ENCODE measurements around the gene ZMYND19.
"Not testable (repeated sequence)": the region's sequence is repeated elsewhere in the genome, so short reads cannot be mapped to it uniquely, and the experiment has no call there.

The ZMYND19 gene

DNA sequence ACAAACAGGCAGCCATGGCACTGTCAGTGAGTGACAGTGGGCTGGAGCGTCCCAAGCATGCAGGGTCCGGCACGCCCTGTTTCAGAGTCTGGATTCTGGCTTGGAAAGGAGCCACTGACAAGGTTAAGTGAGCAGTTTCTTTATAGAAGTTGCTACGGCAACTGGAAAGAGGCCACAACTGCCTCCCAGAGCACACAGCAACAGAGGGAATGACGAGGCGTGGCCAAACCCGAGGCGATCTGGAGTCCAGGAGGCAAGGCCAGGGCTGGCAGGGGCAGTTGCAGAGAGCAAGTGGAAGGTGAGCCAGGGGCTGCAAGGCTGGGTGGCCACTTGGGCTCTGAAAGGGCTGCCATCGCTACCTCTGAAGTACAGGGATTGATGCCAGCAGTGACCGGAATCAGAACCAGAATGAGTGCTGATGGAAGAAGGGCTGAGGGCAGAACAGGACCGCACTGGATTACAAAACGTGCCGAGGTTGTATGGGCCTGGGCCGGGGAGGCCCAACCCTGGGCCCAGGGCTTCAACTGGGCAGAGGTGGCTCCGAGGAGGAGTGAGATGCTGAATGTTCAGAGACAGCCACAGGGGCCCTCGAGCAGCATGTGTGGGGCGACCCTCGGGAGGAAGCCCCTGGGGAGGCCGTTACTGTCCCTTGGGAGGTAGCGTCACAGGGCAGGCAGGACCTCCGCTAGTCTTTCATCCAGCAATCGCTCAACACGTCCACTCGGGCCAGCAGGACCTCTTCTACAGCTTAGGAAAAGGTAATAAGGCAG lies 34.1 kb downstream of the ZMYND19 start:
- no peak for DNase-seq (ENCODE audit: low read depth)
- TF ChIP-seq, protein P1, sequence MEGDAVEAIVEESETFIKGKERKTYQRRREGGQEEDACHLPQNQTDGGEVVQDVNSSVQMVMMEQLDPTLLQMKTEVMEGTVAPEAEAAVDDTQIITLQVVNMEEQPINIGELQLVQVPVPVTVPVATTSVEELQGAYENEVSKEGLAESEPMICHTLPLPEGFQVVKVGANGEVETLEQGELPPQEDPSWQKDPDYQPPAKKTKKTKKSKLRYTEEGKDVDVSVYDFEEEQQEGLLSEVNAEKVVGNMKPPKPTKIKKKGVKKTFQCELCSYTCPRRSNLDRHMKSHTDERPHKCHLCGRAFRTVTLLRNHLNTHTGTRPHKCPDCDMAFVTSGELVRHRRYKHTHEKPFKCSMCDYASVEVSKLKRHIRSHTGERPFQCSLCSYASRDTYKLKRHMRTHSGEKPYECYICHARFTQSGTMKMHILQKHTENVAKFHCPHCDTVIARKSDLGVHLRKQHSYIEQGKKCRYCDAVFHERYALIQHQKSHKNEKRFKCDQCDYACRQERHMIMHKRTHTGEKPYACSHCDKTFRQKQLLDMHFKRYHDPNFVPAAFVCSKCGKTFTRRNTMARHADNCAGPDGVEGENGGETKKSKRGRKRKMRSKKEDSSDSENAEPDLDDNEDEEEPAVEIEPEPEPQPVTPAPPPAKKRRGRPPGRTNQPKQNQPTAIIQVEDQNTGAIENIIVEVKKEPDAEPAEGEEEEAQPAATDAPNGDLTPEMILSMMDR (IDR thresholded peaks at IDR 0.05; ENCODE audit: low read depth, low read length, missing control alignments) = no peak
- H3K4me3 ChIP-seq (ENCODE audit: low read depth, low read length) = no peak overlapping the region

DNA sequence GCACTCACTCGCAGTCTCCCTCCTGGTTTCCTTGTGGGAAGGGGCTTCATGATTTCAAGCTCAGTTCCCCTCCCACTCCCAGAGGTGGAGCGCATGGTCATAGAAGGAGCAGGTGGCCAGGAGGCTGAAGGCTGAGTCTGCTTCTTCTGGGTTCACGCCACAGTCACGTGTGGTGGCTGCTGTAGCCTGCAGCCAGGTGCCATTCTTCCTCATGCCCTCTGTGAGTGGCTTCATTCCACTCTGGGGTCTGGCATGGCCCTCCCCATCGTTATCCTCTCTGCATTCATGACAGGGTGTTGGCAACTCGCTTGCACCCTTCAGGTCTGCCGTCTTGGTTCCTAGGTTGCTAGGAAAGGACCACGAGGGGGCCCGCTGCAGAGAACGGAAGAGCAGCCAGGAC lies 35.1 kb downstream of the ZMYND19 start:
- TF ChIP-seq, protein P1 (IDR thresholded peaks at IDR 0.05; ENCODE audit: low read depth, low read length, missing control alignments) = no peak
- no peak overlapping the region for H3K4me3 ChIP-seq (ENCODE audit: low read depth, low read length)
- no peak for DNase-seq (ENCODE audit: low read depth)

DNA sequence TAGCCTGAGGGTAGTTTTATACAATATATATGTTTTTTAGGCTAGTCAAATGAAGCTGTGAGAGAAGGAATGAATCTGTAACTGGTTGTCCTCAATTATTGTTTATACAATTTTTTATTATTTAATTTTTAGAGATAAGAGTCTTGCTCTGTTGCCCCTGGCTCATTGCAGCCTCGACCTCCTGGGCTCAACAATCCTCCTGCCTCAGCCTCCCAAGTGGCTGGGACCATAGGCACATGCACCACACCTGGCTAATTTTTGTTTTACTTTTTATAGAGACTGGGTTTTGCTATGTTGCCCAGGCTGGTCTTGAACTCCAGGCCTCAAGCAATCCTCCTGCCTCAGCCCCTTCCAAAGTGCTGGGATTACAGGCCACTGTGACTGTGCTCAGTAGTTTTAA lies 36.0 kb downstream of the ZMYND19 start:
- DNase-seq (ENCODE audit: low read depth) = no peak
- TF ChIP-seq, protein P1 (IDR thresholded peaks at IDR 0.05; ENCODE audit: low read depth, low read length, missing control alignments) = no peak
- no peak overlapping the region for H3K4me3 ChIP-seq (ENCODE audit: low read depth, low read length)

DNA sequence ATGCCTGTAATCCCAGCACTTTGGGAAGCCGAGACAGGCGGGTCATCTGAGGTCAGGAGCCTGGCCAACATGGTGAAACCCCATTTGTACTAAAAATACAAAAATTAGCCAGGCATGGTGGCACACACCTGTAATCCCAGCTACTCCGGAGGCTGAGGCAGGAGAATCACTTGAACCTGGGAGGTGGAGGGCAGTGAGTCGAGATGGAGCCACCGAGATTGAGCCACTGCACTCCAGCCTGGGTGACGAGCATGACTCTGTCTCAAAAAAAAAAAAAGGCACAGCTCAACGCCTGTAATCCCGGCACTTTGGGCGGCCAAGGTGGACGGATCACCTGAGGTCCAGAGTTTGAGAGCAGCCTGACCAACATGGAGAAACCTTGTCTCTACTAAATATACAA lies 36.7 kb downstream of the ZMYND19 start:
- not testable (repeated sequence) for H3K4me3 ChIP-seq (ENCODE audit: low read depth, low read length); DNase-seq (ENCODE audit: low read depth)

DNA sequence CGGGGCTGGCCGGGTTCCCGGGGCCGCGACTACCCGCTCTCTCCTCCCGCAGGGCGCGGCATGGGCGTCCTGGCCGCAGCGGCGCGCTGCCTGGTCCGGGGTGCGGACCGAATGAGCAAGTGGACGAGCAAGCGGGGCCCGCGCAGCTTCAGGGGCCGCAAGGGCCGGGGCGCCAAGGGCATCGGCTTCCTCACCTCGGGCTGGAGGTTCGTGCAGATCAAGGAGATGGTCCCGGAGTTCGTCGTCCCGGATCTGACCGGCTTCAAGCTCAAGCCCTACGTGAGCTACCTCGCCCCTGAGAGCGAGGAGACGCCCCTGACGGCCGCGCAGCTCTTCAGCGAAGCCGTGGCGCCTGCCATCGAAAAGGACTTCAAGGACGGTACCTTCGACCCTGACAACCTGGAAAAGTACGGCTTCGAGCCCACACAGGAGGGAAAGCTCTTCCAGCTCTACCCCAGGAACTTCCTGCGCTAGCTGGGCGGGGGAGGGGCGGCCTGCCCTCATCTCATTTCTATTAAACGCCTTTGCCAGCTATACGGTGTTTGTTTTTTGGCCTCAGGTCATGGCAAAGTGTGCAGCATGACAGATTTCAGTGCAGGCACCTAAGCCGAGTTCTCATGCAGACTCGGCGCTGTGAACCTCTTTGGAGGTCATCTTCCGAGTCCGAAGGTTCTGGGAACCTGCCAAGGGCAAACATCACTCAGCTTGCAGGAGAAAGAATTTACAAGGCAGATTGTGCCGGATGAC lies 38.1 kb downstream of the ZMYND19 start:
- DNase-seq (ENCODE audit: low read depth) = no peak
- H3K4me3 ChIP-seq (ENCODE audit: low read depth, low read length) = peak overlapping the region; percentile 69
- TF ChIP-seq, protein P1 (IDR thresholded peaks at IDR 0.05; ENCODE audit: low read depth, low read length, missing control alignments) = no peak

DNA sequence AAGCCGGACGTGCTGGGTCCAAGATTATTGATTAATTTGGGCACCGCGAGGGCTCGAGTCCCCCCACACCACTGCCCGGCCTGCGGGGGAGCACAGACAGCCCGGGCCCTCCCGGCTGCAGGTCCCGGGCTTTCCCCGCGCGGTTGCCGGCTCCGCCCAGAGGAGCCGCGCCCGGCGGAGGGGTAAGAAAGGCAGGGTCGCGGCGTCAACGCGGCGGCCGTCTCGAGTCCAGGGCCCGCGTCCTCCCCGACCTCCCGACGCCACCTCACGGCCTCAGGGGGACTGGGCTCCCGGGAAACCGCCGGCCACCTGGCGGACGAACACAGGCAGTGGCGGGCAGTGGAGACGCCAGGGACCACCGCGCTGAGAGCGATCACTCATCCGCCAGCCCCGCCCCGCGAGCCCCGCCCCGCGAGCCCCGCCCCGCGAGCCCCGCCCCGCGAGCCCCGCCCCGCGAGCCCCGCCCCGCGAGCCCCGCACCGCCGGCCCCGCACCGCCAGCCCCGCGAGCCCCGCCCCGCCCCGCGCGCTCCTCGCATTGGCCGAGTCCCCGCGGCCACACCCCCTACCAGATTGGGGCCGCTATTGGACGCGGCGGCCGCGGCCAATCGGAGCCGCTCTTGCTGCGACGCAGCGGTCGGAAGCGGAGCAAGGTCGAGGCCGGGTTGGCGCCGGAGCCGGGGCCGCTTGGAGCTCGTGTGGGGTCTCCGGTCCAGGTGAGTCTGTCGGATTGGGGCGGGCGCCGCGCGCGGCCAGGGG lies 38.9 kb downstream of the ZMYND19 start, which contains the start of gene MRPL41:
Gene MRPL41 (plus strand): TSS at position 616 of the 758 bp plus-strand sequence. CDS start 203 bp downstream, outside the sequence.
- peak; percentile 57 for DNase-seq (ENCODE audit: low read depth)
- TF ChIP-seq, protein P1 (IDR thresholded peaks at IDR 0.05; ENCODE audit: low read depth, low read length, missing control alignments) = peak; percentile 38
- H3K4me3 ChIP-seq (ENCODE audit: low read depth, low read length) = peak within 1 kb of the TSS; percentile 78

DNA sequence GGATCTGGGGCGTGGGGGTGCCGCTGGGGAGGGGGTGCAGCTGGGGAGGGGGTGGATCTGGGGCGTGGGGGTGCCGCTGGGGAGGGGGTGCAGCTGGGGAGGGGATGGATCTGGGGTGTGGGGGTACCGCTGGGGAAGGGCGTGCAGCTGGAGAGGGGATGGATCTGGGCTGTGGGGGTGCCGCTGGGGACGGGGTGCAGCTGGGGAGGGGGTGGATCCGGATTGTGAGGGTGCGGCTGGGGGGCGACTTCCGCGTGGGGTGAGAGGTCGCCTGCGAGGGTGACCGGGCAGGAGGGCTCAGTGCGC lies 39.4 kb downstream of the ZMYND19 start:
- not testable (repeated sequence) for DNase-seq (ENCODE audit: low read depth)
- H3K4me3 ChIP-seq (ENCODE audit: low read depth, low read length) = peak overlapping the region; percentile 78

All from GM12864 (cell line).